LNCAP (cell line): ENCODE measurements around the gene TMEM258.

Experiments
- TF ChIP-seq, protein P1 (sequence below): fragments of 450-650 bp; IDR thresholded peaks from 2 replicates; pipeline ENCODE4 v1.5.1; 2017; ENCODE audit warnings: mild to moderate bottlenecking

TMEM258 gene

DNA sequence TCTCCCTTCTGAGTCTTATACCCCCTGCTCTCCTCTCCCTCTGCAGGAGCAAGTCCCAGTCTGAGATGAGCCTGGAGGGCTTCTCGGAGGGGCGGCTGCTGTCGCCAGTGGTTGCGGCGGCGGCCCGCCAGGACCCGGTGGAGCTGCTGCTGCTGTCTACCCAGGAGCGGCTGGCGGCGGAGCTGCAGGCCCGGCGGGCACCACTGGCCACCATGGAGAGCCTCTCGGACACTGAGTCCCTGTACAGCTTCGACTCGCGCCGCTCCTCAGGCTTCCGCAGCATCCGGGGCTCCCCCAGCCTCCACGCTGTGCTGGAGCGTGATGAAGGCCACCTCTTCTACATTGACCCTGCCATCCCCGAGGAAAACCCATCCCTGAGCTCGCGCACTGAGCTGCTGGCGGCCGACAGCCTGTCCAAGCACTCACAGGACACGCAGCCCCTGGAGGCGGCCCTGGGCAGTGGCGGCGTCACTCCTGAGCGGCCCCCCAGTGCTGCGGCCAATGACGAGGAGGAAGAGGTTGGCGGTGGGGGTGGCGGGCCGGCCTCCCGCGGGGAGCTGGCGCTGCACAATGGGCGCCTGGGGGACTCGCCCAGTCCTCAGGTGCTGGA, 48.8 kb downstream of the TMEM258 start:
- TF ChIP-seq, protein P1, sequence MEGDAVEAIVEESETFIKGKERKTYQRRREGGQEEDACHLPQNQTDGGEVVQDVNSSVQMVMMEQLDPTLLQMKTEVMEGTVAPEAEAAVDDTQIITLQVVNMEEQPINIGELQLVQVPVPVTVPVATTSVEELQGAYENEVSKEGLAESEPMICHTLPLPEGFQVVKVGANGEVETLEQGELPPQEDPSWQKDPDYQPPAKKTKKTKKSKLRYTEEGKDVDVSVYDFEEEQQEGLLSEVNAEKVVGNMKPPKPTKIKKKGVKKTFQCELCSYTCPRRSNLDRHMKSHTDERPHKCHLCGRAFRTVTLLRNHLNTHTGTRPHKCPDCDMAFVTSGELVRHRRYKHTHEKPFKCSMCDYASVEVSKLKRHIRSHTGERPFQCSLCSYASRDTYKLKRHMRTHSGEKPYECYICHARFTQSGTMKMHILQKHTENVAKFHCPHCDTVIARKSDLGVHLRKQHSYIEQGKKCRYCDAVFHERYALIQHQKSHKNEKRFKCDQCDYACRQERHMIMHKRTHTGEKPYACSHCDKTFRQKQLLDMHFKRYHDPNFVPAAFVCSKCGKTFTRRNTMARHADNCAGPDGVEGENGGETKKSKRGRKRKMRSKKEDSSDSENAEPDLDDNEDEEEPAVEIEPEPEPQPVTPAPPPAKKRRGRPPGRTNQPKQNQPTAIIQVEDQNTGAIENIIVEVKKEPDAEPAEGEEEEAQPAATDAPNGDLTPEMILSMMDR, result no peak

DNA sequence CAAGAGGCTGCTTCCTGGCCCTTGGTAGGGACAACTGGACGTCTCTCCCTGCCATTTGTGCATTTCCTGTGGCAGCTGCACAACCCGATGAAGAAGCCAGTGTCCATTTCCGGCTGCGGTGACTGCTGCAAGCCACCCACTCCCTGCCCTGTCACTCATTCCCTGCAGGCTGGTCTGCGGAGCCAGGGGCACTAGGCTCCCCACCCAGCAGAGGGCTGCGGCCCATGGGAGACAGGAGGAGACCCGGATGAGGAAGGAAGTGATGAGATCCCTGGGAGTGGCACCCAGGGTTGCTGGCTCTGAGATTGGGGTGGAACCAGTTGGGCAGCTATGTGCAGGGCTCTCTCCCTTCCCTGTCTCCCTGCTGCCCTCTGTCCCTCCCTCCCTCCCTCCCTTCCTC, 50.0 kb downstream of the TMEM258 start:
- TF ChIP-seq, protein P1, result no peak

DNA sequence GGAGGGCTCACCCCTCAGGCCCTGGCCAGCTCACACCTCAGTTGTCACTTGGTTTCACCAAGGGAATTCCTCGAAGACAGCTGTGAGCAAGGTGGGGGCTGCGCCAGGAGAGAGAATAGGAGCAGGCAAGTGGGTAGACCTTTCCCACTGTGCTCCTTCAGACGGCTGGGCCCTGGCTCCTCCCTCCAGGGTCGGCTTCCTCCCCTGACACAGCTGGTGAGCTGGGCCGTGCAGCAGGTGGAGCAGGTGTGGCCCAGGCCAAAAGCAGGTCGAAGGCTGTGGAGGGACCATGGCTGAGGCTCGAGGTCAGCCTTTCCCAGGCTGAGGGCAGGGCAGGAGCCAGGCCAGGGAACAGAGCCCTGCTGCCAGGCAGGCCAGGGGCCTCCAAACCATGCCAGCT, 52.4 kb downstream of the TMEM258 start:
- TF ChIP-seq, protein P1, result no peak

DNA sequence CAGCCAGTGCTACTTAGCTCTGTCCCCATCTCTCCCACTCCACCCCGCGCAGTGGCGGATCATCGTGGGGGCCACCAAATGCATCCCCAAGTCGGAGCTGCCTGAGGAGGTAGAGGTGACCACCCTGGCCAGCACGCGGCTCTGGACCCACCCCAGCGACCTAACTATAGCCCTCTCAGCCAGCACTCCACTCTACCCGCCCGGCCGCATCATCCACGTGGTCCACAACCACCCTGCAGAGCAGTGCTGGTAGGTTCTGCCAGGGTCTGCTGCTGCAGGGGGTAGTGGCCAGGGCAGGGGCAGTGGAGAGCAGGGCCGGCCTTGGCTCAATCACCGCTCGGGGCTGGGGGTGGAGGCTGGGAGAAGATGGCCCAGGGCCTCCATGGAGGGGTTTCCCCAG, 53.0 kb downstream of the TMEM258 start:
- TF ChIP-seq, protein P1, result no peak
